ENCODE measurements around the gene ABCC9.
A peak's percentile ranks its signal among the peaks of the same experiment; 100 is the strongest.

ABCC9 gene

DNA sequence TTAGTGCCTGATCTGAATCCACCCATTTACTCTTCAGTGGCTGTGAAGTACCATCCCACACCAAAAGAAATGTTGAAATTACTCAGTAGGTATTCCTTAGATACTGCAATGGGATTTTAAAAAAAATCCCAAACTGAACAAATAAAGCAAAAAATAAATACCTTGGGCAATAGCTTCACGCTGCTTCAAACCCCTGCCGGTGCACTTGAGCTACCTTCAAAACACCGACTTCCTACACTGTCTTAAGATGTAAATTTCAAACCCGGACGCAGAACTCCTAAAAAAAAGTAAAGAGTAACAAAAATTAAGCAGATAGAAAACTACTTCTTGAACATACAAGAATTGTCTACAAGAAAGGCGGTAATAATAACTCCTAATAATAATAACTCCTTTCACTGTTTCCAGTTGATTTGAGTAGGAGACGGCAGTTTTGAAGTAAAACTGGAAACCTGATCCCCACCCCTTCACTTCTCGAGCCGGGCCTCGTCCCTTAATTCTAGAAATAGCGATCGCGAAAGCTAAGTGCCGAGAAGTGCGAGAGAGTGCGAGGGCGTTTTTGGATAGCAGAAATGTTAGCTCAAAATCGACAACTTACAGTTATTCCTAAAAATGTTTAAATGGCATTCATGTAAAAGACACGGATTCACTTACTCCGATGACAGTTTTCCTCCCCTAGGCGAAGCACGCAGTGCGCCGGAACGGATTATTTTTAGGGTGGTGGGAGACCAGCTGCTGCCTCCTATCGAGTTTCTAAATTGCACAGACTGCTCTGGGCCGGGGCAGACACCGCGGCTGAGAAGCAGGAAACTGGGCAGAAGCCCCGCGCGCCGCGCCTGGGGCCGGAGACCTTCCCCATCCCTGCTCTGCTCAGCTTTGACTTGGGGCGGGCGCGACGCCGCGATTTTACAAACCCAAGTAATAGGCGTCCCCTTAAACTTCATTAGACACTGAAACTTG lies at the start of gene ABCC9:
TSS of gene ABCC9 (minus strand) at position 878 of the 957 bp plus-strand sequence. CDS start 4,752 bp downstream, outside the sequence.
- peak; percentile 38 for DNase-seq (ENCODE audit: low spot score)

DNA sequence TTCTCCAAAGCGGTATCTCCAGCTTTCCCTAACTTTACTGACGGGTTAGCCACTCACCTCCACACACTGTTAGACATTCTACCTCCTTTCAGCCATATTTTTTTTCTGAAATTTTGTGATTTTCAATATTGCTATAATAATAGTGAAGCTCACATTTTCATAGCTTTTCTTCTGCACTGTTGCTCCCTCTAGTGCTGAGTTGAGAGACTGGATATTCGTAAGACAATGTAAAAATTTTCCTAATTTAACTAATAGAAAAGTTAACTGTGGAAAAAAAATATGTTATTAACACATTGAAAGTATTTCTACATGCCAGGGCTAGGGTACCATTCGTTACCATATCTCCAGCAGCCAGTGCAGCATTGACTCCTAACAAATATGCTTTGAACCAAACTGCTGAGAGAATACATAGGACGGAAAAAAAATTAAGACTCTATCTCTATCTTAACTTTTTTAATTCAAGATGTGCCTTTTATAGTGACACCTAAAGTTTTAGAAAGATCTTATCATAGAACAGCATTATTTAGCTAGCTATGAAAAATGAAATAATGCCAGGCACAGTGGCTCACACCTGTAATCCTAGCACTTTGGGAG lies 48.7 kb upstream of the ABCC9 start:
- no peak for DNase-seq (ENCODE audit: low spot score)

DNA sequence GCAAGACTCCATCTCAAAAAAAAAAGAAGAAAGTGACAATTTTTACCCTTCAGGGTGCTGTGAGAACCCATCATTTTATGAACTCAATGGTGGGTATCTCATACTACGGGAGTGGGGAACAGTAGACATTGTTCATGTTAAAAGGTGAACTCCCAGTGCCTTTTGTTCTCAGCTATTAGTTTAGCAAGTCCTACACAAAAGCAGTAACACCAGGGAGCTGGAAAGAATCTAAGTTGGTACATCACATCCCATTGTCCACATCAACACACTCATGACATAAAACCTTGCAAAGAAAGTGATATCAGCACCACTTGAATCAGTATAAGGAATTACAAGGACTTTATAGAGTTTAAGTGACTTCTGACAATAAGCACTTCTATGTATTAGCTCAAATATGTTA lies 47.4 kb upstream of the ABCC9 start:
- DNase-seq (ENCODE audit: low spot score), result no peak

DNA sequence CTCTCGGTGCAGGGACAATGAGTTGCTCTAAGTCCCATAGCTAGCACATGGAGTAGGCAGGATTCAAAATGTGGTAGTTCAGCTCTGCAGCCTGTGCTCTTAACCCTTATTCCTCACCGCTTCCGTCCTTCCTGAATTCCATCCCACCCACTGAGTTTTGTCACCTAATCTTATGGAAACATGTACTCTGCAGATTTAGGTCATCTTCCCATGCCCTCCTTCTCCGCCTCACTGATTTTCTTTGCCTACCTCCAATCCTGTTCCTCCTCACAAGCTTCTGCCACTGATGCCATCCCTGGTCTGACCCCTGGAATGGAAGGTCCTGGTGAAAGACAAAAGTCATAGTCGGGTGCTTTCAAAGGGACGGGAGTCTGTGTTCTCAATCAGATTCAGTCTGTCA lies 46.5 kb upstream of the ABCC9 start:
- no peak for DNase-seq (ENCODE audit: low spot score)

DNA sequence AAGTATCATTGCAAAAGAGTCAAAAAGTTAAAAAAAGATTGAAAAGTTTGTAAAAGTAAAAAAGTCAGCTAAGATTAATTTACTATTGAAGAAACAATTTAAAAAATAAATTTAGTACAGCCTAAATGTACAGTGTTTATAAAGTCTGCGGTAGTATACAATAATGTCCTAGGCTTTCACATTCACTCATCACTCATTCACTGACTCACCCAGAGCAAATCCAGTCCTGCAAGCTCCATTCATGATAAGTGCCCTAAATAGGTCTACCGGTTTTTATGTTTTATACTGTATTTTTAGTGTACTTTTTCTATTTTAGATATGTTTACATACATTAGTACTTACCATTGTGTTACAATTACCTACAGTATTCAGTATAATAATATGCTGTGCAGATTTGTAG lies 43.9 kb upstream of the ABCC9 start:
- DNase-seq (ENCODE audit: low spot score), result no peak

DNA sequence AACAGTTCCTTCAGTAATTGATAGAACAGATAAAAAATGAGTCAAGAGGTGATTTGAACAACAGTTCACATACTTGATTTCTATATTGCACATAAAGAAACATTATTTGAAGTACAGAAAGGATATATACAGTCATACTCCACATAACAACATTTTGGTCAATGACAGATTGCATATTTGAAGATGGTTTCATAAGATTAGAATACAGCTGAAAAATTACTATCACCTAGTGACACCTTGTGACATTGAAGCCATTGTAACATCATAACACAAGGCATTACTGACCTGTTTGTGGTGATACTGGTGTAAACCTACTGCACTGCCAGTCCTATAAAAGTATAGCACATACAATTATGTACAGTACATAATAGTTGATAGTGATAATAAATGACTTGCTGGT lies 43.1 kb upstream of the ABCC9 start:
- no peak for DNase-seq (ENCODE audit: low spot score)

DNA sequence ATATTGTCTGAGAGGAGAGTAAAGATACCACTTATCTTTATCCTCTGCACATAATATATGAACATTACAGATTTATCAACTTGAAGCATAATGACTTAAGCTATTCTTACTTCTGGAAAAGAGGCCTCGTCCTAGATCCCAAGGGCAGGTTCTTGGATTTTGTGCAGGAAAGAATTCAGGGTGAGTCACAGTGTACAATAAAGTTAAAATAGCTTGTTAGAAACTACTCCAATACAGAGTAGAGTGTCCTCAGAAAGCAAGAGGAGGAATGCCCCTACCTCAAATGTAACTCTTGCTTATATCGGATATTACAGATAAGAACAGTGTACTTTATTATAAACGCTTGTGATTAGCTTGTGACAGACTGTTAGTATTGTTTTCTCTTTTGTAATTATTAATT lies 41.9 kb upstream of the ABCC9 start:
- no peak for DNase-seq (ENCODE audit: low spot score)

DNA sequence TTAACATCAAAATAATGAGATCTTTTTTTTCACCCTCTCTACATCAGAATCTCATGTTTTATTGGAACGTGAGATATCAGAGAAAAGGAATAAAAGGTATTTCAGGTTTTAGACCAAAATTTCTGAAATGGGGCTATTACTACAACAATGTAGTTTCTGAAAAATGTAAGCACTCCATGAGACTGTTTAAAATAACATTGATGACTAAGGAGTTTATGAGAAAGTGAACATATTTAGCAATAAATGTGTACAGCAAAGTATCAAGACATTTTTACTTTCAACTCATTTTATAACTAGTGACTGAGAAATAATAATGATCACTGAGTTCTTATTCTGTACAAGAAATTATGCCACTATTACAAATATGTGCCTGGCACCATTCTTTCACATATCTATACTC lies 39.3 kb upstream of the ABCC9 start:
- no peak for DNase-seq (ENCODE audit: low spot score)

DNA sequence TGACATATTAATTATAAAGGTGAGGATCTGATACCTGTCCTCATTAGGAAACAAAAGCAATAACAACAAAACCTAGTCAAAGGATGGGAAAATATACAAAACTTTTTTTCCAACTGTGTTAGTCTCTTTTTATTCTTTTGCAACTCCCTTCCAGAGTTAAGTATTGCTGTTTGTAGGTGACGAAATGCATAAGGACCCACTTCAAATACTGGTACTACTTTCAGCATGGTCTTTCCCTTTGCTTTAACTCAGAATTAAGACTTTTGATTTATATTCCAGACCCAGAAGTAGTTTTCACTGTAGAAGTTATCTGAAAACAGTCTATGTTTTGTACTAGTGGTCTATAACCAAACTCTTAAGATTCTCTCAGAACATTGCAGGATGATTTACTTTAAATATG lies 34.1 kb upstream of the ABCC9 start:
- no peak for DNase-seq (ENCODE audit: low spot score)

DNA sequence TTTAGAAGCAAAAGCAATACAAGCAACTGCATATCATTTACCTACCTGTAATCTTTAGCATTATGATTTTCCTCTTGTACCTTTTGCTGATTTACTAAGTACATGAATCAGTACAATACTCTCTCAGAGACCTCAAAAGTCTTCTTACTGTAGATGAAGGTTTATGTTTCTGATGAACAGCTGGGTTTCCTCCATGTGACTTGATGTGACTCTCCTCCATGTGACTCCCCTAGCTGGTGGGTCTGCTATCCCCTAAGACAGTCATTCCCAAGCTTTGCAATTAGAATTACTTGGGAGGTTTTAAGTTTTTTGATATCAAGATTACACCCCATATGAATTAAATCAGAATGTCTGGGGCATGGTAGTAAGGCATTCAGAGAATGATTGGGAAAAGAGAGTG lies 32.0 kb upstream of the ABCC9 start:
- DNase-seq (ENCODE audit: low spot score), result no peak

DNA sequence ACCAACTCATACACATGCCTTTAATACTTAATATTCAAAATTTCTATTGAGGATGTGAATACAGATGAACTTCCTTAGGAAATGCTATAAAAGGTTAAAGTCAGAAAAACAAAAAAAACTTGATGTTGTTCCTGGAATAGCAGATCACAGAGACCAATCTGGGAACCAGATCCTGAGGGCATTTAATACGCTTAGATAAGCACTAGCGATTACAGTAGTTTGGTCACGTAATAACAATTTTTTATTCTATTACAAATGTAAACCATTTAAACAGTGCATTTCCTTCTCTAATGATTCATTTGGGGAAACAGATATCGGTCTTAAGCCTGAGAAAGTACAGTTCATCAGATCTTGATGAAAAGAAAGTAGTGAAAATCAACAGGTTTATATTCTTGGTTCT lies 30.8 kb upstream of the ABCC9 start:
- DNase-seq (ENCODE audit: low spot score), result no peak

DNA sequence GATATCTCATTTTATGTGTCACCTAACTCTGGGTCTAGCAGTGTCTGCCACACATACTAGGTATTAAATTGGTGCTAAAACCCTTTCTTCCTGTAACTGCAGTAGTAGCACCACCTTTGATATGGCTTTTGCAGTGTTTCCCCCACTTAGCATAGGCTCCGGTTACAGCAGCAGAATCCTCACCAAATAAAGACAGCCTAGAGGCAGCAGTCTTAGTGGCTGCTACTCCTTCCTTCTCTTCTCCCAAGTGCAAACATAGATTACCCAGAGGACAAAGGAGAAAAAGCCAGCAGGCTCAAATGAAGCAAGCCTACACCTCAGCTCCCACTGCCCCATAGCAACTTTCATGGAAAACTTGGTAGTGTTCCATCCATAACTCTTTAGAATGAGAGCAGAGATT lies 30.1 kb upstream of the ABCC9 start:
- DNase-seq (ENCODE audit: low spot score), result peak; percentile 79

DNA sequence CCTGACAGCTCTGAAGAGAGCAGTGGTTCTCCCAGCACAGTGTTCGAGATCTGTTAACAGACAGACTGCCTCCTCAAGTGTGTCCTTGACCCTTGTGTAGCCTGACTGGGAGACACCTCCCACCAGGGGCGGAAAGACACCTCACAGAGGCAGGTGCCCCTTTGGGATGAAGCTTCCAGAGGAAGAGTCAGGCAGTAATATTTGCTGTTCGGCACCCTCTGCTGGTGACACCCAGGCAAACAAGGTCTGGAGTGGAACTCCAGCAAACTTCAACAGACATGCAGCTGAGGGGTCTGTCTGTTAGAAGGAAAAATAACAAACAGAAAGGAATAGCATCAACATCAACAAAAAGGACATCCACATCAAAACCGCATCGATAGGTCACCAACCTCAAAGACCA lies 21.6 kb upstream of the ABCC9 start:
- DNase-seq (ENCODE audit: low spot score), result no peak

DNA sequence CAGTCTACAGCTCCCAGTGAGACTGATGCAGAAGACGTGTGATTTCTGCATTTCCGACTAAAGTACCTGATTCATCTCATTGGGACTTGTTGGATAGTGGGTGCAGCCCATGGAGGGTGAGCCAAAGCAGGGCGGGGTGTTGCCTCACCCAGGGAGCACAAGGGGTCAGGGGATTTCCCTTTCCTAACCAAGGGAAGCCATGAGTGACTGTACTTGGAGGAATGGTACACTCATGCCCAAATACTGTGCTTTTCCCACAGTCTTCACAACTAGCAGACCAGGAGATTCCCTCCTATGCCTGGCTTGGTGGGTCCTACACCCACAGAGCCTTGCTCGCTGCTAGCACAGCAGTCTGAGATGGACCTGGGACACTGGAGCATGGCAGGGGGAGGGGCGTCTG lies 21.0 kb upstream of the ABCC9 start:
- no peak for DNase-seq (ENCODE audit: low spot score)

DNA sequence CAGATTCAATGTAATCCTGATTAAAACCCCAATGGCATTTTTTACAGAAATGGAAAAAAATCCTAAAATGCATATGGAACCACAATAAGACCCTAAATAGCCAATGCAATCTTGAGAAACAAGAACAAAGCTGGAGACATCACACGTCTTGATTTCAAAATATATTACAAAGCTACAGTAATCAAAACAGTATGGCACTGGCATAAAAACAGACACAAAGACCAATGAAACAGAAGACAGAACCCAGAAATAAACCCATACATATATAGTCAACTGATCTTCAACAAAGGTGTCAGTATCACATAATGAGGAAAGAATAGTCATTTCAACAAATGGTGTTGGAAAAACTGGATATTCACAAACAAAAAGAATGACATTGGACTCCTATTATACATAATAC lies 9.4 kb upstream of the ABCC9 start:
- no peak for DNase-seq (ENCODE audit: low spot score)

DNA sequence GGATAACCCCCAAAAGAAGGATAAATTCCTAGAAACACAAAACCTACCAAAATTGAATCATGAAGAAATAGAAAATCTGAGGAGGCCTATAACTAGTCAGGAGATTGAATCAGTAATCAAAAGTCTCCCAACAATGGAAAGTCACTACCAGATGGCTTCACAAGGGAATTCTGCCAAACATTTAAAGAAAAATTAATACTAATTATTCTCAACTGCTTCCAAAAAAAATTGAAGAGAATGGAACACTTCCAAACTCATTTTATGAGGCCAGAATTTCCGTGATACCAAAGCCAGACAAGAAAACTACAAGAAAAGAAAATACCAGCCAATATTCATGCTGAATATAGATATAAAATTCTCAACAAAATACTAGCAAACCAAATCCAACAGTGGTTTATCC lies 7.8 kb upstream of the ABCC9 start:
- DNase-seq (ENCODE audit: low spot score), result no peak

DNA sequence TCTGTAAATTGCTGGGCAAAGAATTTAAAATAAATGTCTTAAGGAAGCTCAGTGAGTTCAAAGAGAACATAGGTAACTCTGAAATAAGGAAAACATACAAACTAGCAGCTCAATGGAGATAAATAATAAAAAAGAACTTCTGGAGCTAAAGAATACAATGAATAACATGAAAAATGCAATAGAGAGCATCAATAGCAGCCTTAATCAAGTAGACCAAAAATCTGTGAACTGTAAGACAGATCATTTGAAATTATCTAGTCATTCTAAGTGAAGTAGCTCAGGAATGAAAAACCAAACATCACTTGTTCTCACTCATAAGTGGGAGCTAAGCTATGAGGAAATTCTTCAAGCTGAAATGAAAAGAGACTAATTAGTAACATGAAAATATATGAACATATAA lies 5.8 kb upstream of the ABCC9 start:
- no peak for DNase-seq (ENCODE audit: low spot score)

DNA sequence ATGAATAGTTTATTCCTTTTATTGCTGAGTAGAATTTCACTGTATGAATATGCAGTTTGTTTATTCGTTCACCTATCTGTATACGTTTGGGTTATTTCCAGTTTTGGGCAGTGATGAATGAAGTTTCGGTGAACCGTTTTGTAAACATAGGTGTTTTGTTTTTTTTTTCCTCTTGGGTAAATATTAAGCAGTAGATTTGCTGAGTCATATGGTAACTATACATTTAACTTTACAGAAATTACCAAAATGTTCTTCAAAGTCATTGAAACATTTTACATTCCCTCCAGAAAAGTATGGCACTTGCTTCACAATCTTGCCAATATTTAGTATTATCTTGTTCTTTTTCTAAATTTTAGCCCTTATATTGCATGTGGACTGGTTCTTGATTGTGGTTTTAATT lies 3.8 kb upstream of the ABCC9 start:
- DNase-seq (ENCODE audit: low spot score), result no peak

DNA sequence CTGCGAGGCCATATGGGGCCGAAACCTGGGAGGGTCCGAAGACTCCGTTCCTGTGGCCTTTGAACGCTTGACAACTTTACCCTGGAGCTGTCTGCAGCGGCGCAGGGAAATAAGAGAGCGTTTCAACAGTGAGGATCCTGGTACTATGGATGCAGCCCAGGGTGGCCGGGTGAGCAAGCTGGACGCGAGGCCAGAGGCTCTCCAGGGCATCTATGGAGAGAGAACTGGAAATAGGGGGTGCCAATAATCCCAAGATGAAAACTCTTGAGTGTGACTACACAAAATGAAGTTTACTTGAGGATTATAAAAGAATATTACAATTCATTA lies 1.1 kb upstream of the ABCC9 start:
- DNase-seq (ENCODE audit: low spot score), result peak; percentile 4

DNA sequence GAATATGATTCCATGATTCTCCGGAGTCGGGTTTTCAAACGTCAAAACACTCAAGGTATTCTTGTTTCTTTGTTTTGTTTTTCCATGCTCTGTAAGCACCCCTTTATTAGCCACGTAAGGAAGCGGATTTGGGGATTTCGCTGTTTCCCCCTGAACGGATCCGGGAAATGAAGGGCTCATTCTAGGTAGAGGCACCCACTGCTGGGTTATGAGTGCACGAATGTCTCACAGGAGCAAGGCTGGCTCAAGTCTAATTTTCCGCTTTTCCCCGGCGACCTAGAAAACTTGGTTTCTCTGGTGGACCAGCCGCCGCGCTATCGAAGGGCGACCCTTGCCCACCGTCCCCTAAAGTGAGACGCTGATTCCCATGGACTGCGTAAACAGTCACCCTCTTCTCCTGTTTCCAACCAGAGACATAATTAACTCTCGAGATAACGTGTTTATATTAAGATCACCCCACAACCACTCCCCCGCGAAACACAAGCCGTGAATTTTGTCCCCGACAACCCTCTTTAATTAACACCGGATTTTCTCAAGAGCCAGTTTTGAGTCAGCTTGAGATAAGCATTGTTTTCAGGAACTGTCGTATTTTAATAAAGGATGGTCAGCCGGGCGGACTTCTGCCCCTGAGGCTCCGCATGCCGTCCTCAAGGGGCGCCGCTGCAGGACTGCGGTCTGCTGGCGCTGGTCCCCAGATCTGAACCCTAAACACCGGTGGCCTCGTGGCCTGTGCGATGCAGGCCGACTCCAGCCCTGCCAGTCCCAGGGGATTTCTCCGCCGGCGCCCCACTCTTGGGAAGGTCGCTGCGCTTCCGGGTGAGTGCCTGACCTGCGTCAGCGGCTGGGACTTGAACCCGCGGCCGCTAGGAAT lies 515 bp upstream of the ABCC9 start:
- DNase-seq (ENCODE audit: low spot score), result peak; percentile 46

DNA sequence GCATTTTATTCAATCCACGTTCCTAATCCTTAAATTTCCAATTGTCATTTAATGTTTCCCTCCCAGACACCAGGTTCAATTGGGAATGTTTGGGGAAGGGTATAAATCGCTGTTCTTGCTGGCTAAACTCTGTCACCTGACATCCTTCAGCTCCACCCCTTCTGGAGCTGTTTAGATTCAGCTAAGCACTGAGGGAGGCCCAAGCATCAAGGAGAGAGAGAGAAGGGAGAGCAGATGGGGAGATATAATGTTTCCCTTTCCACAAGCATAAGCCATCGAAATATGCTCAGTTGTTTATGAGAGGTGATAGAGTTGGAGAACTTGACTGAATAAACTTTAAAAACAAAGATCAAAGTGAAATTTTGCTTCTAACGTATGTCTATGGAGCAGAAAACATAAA lies 1.8 kb downstream of the ABCC9 start:
- peak; percentile 29 for DNase-seq (ENCODE audit: low spot score)

DNA sequence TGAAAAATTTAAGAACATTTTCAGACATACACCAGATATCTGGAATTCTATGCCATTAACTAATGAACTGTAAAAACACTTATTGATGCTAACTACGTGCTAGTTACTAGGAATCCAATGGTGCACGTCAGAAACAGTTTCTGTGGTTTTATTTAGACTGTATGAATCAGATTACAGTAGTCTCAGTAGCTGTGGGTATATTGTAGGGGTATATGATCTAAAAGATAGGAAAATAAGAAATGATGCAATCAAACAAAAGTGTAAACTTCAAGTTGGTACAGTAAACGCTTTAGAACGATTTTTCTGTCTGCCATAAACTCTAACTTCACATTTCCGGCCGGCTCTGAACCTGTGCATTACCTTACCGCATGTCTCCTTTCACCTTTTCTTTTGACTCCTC lies 2.3 kb downstream of the ABCC9 start:
- no peak for DNase-seq (ENCODE audit: low spot score)

DNA sequence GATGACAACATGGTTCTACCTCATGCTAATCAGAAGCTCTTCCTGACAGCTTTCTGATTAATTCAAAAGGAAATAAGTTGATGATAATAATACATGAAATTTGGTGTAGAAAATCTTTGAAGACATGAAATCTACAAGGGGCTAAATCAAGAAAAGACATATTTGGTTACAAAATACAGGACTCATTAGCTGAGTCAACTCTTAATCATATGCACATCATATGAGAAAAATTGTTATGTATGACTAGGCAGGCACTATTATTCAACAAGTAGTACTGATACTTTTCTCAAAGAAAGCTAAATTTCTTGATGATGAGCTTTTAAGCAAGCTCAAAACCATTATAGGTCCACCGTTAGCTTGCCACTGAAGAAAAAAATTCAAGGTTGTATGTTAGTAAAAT lies 7.1 kb downstream of the ABCC9 start:
- DNase-seq (ENCODE audit: low spot score), result no peak

Measured in iPS-NIHi11 (cell line).